Testis (tissue), 2 donors: Measurements from ENCODE around the gene LUZP2.

Experiments
- POLR2A ChIP-seq: fragments of 450-650 bp; IDR thresholded peaks from one replicate; pipeline ENCODE4 v1.6.1; 2017; ENCODE audit warnings: antibody characterized with exemption, mild to moderate bottlenecking, moderate library complexity
- TF ChIP-seq, protein P1 (sequence below), 3 experiments: fragments of 450-650 bp in 2 of 3; fragments of 200-600 bp in 1 of 3; sonication (generic) in 1 of 3; IDR thresholded peaks; one replicate each; pipeline ENCODE4 v1.5.1; 2016 to 2019; ENCODE audit warnings: antibody characterized with exemption in 3 of 3, mild to moderate bottlenecking in 2 of 3, moderate library complexity in 1 of 3

DNA sequence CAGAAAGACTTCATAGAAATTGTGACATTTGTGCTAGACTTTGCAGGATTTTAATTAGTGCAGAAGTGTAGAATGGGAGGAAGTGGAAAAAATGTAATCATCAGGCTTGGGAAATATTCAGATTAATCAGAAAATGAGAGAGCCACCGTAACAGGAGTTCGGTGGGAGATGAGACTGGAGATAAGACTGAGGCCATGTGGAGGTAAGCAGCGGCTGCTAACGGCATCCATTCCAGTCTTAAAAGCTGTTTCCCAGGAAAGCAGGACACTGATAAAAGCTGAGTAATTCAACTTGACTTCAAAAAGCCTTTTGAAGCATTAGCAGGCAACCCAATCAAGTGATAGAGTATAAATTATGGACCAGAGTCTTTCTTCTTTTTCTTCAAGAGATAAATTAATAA is 369.9 kb downstream of the LUZP2 start:
- TF ChIP-seq, protein P1, sequence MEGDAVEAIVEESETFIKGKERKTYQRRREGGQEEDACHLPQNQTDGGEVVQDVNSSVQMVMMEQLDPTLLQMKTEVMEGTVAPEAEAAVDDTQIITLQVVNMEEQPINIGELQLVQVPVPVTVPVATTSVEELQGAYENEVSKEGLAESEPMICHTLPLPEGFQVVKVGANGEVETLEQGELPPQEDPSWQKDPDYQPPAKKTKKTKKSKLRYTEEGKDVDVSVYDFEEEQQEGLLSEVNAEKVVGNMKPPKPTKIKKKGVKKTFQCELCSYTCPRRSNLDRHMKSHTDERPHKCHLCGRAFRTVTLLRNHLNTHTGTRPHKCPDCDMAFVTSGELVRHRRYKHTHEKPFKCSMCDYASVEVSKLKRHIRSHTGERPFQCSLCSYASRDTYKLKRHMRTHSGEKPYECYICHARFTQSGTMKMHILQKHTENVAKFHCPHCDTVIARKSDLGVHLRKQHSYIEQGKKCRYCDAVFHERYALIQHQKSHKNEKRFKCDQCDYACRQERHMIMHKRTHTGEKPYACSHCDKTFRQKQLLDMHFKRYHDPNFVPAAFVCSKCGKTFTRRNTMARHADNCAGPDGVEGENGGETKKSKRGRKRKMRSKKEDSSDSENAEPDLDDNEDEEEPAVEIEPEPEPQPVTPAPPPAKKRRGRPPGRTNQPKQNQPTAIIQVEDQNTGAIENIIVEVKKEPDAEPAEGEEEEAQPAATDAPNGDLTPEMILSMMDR (IDR thresholded peaks at IDR 0.05): no peak
- no peak for TF ChIP-seq POLR2A
